IPS-NIHi11 (cell line): Measurements from ENCODE around the gene SSB.
"Not testable (repeated sequence)": the region's sequence is repeated elsewhere in the genome, so short reads cannot be mapped to it uniquely, and the experiment has no call there.

Experiments
- DNase-seq: peaks from one replicate; pipeline ENCODE4 v3.0.0; 2012; ENCODE audit warnings: mixed read lengths, low spot score

Gene SSB

DNA sequence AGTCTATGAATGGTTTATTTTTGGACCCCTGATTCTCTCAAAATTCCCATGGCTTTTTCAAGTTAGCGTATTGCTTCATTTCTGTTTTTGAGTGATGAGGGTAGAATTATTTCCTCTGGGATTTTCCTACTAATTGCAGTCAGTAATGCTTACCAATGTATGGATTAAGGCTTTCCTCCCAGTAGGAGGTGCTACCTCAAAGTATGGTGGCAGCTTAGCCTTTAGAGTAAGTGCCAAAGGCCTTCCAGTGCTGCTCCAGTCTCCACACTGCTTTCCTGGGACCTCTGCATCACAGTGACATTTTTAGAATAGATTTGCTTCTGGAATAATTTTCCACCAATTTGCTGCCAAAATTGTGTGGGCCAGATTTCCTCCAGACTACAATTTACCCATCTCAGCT lies 16.2 kb upstream of the SSB start:
- DNase-seq: peak; percentile 11

DNA sequence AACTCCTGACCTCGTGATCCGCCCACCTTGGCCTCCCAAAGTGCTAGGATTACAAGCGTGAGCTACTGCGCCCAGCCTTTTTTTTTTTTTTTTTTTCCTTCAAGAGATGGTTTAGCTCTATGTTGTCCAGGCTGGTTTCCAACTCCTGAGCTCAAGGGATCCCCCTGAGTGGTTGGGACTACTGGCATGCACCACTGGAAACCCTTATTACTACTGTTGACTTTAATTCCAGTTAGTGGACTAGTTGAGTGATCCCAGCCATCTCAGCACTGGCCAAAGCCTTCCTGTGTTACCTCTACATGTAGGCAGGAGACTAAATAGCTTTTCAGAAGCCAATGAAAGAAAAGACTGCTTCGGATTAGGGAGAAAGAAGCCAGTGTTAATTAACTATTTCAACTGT lies 8.1 kb upstream of the SSB start:
- no peak for DNase-seq

DNA sequence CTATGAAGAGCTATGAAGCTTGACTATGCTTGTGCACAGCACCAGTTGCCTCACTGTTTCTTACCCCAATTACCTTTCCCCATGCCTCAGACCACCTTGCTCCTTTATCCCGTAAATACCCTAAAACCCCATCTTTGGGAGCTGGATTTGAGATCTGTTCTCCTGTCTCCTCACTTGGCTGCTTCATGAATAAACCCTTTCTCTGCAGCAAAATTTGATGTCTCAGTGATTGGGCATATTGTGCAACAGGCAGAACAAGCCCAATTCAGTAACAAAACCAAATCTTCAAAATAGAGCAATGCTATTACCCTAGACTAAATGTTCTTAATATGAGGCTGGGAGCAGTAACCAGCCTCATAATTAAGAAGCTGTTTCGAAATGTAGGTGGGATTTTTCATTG lies 3.5 kb upstream of the SSB start:
- DNase-seq: no peak

DNA sequence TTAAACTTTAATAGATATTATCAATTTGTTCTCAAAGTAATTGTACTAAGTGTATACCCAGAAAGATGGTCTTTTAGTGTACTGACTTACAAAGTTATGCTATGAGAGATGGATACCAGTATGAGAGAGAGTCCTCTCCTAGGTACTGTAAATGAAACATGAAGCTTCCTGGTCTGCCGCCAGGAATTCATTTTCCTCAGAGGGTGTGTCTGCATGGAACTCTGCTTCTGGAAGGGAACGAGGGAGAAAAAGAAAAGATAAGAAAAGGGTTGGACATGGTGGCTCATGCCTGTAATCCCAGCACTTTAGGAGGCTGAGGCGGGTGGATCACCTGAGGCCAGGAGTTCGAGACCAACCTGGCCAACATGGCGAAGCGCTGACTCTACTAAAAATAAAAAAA lies 2.2 kb upstream of the SSB start:
- no peak for DNase-seq

DNA sequence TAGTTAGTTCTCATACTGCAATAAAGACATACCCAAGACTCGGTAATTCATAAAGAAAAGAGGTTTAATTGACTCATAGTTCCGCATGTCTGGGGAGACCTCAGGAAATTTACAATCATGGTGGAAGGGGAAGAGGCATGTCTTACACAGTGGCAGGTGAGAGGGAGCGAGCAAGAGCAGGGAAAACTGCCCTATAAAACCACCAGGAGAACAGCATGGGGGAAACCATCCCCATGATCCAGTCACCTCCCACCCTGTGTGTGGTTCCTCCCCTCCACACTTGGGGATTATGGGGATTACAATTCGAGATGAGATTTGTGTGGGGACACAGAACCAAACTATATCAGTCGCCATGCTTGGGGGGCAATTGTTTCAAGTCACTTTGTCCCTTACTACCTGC lies 1.1 kb upstream of the SSB start:
- no peak for DNase-seq

DNA sequence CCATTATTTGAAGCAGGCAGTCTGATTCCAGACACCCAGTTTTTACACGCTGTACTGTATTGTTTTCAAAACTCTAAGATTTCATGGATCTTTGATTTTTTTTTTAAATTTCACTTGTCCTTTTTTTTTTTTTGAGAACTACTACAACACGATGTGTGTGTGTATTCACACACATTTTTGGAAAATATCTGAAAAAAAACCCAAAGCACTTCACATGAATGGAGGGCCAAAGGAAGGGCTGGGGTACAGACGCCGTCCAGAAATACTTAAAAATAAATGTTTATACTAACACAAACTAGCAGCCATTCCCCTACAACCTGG lies 314 bp upstream of the SSB start:
- DNase-seq: no peak

DNA sequence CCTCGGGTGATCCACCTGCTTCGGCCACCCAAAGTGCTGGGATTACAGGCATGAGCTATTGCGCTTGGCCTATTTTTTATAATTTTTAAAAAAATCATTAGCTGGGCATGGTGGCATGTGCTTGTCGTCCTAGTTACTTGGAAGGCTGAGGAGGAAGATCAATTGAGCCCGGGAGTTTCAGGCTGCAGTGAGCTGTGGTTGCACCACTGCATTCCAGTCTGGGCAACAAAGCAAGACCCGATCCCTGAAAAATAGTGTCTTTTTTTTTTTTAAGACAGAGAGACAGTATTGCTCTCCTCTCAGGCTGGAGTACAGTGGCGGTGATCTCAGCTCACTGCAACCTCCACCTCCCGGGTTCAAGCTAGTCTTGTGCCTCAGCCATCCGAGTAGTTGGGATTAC lies 4.8 kb downstream of the SSB start:
- no peak for DNase-seq

DNA sequence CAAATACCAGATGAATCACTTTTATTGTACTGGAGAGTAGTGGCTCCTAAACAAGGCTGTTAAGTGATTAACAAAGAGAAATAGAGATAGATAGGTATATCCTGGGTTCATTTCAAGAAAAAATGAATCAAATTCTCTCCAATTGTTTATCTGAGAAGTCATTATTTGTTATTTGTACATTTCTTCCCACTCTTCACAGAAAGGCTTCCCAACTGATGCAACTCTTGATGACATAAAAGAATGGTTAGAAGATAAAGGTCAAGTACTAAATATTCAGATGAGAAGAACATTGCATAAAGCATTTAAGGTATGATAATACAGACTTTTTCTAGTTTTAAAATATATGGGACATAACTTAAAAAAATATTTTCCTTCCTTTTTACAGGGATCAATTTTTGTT lies 7.9 kb downstream of the SSB start:
- DNase-seq: no peak

DNA sequence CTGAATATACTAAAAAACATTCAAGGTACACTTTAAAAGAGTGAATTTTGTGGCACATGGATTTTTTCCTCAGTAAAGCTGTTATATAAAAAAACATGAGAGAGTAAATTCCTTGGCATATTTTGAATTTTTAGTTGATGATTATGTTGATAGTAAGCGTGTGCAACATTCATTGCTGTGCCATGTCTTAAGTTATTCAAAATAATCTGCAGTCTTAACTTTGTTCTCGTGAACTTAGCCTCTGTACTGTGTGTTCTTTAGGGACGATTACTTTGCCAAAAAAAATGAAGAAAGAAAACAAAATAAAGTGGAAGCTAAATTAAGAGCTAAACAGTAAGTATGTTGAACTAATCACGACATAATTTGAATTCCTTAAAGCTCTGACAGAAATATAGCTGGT lies 9.6 kb downstream of the SSB start:
- no peak for DNase-seq

DNA sequence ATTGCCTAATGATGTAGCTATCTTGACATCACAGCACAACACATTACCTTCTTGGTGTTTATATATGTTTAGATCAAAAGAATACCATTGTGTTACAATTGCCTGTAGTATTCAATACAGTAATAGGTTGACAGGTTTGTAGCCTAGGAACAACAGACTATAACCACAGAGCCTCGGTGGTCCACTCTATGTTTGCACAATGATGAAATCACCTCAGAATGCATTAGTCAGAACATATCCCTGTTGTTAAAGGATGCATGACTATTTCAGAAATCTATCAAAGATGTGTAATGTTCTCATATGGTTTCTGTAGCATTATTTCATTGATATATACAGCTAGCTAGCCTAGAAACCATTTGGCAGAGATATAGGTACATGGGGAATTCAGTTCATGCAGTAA lies 17.2 kb downstream of the SSB start:
- DNase-seq: no peak

DNA sequence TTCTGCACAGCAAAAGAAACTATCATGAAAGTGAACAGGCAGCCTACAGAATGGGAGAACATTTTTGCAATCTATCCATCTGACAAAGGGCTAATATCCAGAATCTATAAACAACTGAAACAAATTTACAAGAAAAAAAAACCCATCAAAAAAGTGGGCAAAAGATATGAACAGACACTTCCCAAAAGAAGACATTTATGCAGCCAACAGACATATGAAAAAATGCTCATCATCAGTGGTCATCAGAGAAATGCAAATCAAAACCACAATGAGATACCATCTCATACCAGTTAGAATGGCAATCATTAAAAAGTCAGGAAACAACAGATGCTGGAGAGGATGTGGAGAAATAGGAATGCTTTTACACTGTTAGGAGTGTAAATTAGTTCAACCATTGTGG lies 18.3 kb downstream of the SSB start:
- DNase-seq: not testable (repeated sequence)

DNA sequence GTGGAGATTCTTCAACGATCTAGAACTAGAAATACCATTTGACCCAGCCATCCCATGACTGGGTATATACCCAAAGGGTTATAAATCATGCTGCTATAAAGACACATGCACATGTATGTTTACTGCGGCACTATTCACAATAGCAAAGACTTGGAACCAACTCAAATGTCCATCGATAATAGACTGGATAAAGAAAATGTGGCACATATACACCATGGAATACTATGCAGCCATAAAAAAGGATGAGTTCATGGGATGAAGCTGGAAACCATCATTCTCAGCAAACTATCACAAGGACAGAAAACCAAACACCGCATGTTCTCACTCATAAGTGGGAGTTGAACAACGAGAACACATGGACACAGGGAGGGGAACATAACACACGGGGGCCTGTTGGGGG lies 18.7 kb downstream of the SSB start:
- DNase-seq: not testable (repeated sequence)

DNA sequence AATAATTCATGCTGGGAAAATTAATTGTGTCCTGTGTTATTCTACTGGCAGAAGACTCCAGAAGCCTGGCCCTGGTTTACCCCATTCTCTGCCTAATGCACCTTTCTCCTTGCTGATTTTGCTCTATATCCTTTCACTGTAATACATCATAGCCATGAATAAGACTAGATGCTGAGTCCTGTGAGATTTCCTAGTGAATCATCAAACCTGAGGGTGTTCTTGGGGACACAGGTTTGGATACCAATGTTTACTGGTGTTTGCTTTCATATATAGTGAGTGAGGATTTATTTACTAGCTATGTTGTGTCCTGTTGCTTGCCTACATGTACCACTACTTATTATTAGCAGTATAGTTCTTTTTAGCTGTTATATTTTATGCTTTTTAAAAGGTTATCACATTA lies 19.6 kb downstream of the SSB start:
- no peak for DNase-seq

DNA sequence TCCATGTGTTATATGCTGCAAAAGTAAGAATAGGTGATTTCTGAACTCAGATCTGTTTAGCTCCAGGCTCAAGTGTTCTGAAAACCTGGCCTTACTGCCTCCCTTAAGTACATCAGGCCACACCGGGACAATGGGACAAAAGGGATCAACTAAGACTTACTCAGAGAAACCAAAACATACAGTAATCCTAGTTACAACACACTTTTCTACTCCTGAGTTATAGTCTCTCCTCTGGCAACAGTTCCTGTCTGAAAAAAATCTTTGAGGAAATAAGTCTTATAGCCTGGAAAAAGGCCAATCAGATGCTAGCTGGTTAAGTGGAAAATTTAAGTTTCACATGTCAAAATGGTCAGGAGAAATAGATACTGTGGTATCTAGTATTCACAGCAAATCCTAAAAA lies 20.4 kb downstream of the SSB start:
- no peak for DNase-seq

DNA sequence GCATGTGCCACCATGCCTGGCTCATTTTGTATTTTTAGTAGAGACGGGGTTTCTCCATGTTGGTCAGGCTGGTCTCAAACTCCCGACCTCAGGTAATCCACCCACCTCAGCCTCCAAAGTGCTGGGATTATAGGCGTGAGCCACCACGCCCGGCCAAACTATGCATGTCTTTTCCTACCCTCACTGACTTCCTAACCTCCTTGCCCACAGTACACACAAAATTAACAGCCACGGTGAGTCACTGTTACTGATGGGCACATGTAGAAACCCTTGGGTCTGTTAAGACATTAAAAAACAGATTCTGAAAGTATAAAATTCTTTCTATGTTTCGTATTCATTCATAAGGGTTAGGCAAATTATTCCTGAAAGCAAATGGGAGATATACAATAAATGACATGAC lies 21.4 kb downstream of the SSB start:
- DNase-seq: not testable (repeated sequence)

DNA sequence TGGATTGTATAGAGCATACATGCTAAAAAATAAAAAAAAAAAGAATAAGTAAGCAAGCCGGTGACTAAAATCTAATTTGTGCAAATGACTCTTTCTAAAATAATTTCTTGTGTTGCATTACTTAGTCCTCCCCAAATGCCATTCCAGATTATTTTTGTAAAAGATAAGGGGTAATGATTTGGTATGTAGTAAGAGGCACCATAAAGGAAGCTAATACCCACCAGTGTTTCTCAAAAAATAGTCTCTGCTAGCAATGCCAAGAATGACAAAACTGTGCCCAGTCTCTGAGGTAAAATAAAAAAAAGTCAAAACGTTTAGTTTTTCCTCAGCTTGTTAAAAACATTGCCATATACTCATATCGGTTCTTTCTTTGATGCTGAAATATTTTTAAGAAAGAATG lies 23.4 kb downstream of the SSB start:
- no peak for DNase-seq

DNA sequence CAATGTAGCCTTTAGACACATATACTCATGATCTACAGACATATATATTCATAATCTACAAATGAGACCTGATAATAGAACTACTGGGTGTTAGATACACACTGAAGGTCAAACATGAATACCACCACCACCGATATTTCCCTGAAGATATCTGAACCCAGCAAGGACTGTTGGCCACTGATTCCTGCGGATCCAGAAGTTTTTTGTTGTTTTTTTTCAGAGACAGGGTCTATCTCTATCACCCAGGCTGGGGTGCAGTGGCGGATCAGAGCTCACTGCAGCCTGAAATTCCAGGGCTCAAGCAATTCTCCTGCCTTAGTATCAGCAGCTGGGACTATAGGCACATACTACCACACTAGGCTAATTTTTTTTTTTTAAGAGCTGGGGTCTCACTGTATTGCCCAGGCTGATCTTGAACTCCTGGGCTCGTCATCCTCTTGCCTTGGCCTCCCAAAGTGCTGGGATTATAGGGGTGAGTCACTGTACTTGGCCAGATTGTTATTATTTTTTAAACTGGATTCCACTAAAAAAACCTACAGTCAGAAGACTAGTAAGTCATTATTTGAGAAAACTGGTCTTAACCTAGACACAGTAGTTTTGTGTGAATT lies 24.2 kb downstream of the SSB start:
- DNase-seq: no peak

DNA sequence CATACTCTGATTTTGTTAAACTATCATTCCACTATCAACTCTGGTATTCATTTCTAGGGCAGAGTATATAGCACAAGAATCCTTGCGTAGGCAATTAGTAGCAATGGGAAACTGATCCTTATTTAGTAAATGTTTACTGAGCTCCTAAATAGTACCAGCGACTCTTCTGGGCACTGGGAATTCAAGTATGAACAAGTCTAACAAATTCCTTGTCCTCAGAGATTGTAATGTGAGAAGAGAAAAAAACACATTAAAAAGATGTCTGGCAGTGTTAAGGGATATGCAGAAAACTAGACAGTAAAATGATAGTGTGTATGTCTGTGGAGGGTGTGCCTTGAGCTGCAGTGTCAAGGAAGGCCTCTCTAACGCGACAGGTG lies 25.3 kb downstream of the SSB start:
- DNase-seq: no peak

DNA sequence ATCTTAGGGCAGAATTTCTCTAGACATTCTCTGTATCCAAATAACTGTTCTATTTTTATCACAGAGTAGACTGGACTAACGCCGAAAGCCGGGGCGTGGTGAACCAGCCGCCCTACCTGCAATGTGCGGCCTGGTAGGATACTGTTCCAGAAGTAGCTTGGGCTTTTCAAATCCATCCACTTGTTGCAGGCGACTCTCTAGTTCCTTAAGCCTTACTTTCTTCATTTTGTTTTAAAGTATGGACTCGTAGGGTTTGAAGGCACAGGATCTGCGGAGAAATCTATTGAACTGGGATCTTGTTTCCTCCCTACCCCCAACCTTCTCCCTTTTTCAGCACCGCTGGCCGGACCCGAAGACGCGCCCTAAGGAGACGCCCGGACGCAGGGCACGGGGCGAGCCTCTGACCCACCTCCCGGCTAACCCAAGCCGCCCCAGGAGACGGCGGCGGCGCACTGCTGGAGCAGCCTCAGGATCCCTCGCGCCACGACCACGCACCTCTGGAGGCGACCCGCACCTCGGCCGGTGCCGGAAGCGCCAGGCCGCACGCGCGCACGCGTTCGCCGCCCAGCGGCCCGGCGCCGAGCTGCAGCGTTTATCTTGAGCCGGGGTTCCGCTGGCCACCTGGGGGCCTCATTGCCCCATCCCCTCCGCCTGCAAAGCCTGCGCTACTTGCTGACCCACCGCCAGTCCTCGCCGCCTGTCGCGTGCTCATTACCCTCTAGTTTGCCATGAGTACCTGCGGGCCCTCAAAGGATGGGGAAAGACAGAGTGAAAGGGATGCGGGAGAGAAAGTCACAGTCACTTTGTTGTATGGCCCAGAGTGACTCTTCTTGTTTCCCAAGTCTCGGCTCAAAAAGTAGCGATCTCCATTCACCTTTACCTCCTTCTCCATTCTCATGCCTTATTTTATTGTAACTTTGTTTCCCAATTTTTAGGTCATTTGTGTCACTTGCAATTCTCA lies 26.0 kb downstream of the SSB start, which contains the start of gene METTL5:
Gene METTL5 (minus strand): TSS at position 533 of the 961 bp plus-strand sequence. CDS start 308 bp downstream, at position 225.
- peak; percentile 92 for DNase-seq

DNA sequence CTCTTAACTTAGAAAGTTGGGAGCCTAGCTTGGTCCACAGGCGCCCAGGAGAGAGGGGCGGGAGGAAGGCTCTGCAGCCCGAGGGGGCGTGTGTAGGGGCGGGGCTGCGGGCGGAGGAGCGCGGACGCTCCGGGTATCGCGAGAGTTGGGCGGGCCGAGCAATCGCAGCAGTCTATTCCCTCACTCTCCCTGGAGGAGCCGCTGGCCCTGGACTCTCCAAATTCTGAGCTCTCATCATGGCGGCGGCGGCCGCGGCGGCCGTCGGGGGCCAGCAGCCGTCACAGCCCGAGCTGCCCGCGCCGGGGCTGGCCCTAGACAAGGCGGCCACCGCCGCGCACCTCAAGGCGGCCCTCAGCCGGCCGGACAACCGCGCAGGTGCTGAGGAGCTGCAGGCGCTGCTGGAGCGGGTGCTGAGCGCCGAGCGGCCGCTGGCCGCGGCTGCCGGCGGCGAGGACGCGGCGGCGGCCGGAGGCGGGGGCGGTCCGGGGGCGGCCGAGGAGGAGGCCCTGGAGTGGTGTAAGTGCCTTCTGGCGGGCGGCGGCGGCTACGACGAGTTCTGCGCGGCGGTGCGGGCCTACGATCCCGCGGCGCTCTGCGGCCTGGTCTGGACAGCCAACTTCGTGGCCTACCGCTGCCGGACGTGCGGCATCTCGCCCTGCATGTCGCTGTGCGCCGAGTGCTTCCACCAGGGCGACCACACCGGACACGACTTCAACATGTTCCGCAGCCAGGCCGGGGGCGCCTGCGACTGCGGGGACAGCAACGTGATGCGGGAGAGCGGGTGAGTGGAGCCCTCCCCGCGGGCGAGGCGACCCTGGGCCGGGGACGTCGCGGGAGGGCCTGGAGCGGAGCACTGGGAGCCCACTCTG lies 28.8 kb downstream of the SSB start, which contains the start of gene UBR3:
Gene UBR3 (plus strand): TSS at position 183 of the 869 bp plus-strand sequence. CDS start 54 bp downstream, at position 237.
- peak; percentile 98 for DNase-seq

DNA sequence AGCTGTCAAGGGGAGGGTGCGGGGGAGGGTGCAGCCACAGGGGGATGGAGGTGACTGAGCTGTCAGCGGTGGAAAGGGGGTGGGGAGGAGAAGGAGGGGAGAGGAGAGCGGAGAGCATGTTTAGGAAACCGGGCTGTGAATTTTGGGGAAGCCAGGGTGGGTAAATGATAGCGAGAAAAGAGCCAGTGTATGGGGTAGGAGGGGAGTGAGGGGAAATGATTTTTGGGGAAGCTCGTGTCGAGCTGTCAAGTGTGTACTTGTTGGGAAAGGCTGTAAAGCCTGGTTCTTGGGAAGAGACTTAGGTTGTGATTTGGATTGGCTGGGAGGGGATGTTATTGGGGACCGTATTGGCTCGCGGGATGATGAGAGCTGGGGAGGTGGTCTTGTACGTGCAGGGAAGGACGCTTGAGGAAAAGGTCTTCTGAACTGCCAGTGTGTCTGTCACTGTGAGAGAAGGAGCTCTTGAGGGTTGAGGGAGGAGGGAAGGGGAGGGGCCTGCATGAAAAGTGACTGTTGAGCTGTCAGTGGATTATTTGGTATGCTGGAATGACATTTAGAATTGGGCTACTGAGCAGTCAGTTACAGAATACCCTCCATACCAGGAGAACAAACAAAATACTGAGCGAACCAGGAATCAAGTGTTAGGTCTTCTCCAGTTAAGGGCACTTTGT lies 29.6 kb downstream of the SSB start:
- peak; percentile 52 for DNase-seq

DNA sequence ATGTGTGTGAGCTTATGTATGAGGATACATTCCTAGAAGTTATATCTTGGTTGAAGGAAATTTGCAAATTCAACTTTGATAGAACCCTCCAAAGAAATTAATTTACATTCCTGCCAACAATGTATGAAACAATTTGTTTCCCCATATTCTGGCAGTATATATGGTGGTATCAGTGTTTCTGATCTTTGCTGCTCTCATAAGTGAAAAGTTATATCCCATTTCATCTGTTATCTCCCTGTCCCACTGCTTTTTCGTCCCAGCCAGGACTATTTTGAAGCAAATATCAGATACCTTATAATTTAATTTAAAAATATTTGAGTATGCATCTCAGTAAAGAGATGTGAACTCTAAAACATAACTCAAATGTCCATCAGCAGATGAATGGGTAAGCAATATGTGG lies 35.7 kb downstream of the SSB start:
- DNase-seq: no peak
